Endothelial cell of umbilical vein (primary cell): ENCODE data around the gene ABCD1. TPM values are rescaled to one million over a fixed set of nuclear protein-coding genes. Genes with fewer than 3 reads are reported as not detected.

Experiments
- BruUV-seq: library from RNA; stranded (reverse); fragments of 400-500 nt; replicated peaks from 2 replicates; lab custom pipeline; 2021; lab: Mats Ljungman, UMichigan
- CTCF ChIA-PET: fragments of 300-600, 350-600 bp; sonication (Branson Sonifier 250); formaldehyde crosslinking; loops from one replicate; lab custom pipeline; 2021; ENCODE audit warnings: antibody characterized with exemption, inconsistent platforms; lab: Charles Lee
- POLR2A ChIA-PET: fragments of 300-600, 350-600 bp; sonication (Branson Sonifier 250); formaldehyde crosslinking; loops from one replicate; lab custom pipeline; 2021; ENCODE audit warnings: antibody characterized with exemption, inconsistent platforms; lab: Charles Lee
- DNase-seq: peaks from one replicate; pipeline ENCODE4 v3.0.0-alpha.2; 2011; ENCODE audit warnings: low read depth, low spot score
- FAIRE-seq: peaks from 2 replicates; lab custom pipeline; 2011; peaks lifted over from hg19 to GRCh38; lab: Jason Lieb, UNC
- H2AFZ ChIP-seq: 2 replicates; pipeline ENCODE4 v1.6.0; 2012; ENCODE audit warnings: low read depth, low read length, control low read depth, inconsistent platforms
- H3K27ac ChIP-seq: 2 replicates; pipeline ENCODE4 v1.5.1; 2011; ENCODE audit warnings: low read depth, mild to moderate bottlenecking, control low read depth, low read length, moderate library complexity; ENCODE audit not compliant: insufficient read depth
- H3K27me3 ChIP-seq, 2 experiments: 2 replicates each; pipeline versions ENCODE4 v1.6.0 to v1.6.1; 2011; ENCODE audit warnings: low read length in 2 of 2, mixed read lengths in 1 of 2; ENCODE audit not compliant: control insufficient read depth in 2 of 2, insufficient read depth in 2 of 2
- H3K36me3 ChIP-seq, 2 experiments: 2 replicates in 1 of 2; 3 replicates in 1 of 2; pipeline ENCODE4 v1.5.1; 2011; ENCODE audit warnings: low read length in 2 of 2, mild to moderate bottlenecking in 1 of 2, moderate library complexity in 1 of 2; ENCODE audit not compliant: control insufficient read depth in 2 of 2, insufficient read depth in 2 of 2; ENCODE audit errors: extremely low read depth in 1 of 2
- H3K4me1 ChIP-seq: 3 replicates; pipeline ENCODE4 v1.5.1; 2011; ENCODE audit warnings: mild to moderate bottlenecking, low read length; ENCODE audit not compliant: control insufficient read depth, insufficient read depth; ENCODE audit errors: extremely low read depth
- H3K4me2 ChIP-seq: 2 replicates; pipeline ENCODE4 v1.6.1; 2011; ENCODE audit warnings: low read length, control low read depth, mixed read lengths; ENCODE audit not compliant: insufficient read depth
- H3K4me3 ChIP-seq, 3 experiments: fragments of 200-600 bp in 1 of 3; sonication (generic), shearing (Covaris generic) in 1 of 3; replicated peaks in 1 of 3; 2 replicates each; pipeline ENCODE4 v1.5.1; 2011 to 2016; ENCODE audit warnings: control low read depth in 3 of 3, low read length in 3 of 3, mild to moderate bottlenecking in 2 of 3, inconsistent platforms in 1 of 3, low read depth in 1 of 3, moderate library complexity in 1 of 3; ENCODE audit not compliant: insufficient read depth in 1 of 3
- H3K79me2 ChIP-seq: 2 replicates; pipeline ENCODE4 v1.6.0; 2012; ENCODE audit warnings: low read length, inconsistent platforms; ENCODE audit not compliant: control insufficient read depth, insufficient read depth
- H3K9ac ChIP-seq: replicated peaks from 2 replicates; pipeline ENCODE3; 2011; ENCODE audit warnings: low read length, control low read depth; ENCODE audit not compliant: insufficient read depth; ENCODE audit errors: extremely low read depth
- H3K9me1 ChIP-seq: replicated peaks from 3 replicates; pipeline ENCODE4 v1.6.0; 2011; ENCODE audit warnings: mild to moderate bottlenecking, low read length; ENCODE audit not compliant: control insufficient read depth, insufficient read depth; ENCODE audit errors: extremely low read depth
- H3K9me3 ChIP-seq: replicated peaks from 2 replicates; pipeline ENCODE4 v1.5.1; 2012; ENCODE audit warnings: low read length, inconsistent platforms; ENCODE audit not compliant: control insufficient read depth, insufficient read depth
- H4K20me1 ChIP-seq: replicated peaks from 2 replicates; pipeline ENCODE3; 2011; ENCODE audit warnings: mild to moderate bottlenecking, low read length; ENCODE audit not compliant: control insufficient read depth, insufficient read depth; ENCODE audit errors: extremely low read depth
- EZH2 ChIP-seq: IDR thresholded peaks from 2 replicates; pipeline ENCODE4 v1.6.1; 2012; ENCODE audit warnings: borderline replicate concordance, low read depth, mild to moderate bottlenecking, moderate library complexity, low read length, inconsistent platforms; ENCODE audit not compliant: severe bottlenecking
- FOS ChIP-seq: IDR thresholded peaks from 2 replicates; pipeline ENCODE4 v1.6.1; 2011; ENCODE audit warnings: mild to moderate bottlenecking, low read length, moderate library complexity, borderline replicate concordance; ENCODE audit not compliant: insufficient read depth
- GATA2 ChIP-seq: IDR thresholded peaks from 2 replicates; pipeline ENCODE4 v1.7.0; 2011; ENCODE audit warnings: low read depth, mild to moderate bottlenecking, moderate library complexity, mixed read lengths, low read length; ENCODE audit not compliant: insufficient read length, insufficient read depth
- JUN ChIP-seq: IDR thresholded peaks from 2 replicates; pipeline ENCODE4 v1.6.1; 2011; ENCODE audit warnings: borderline replicate concordance, low read depth; ENCODE audit not compliant: insufficient read length, insufficient read depth
- MYC ChIP-seq: IDR thresholded peaks from one replicate; pipeline ENCODE4 v1.6.1; 2011; ENCODE audit warnings: mild to moderate bottlenecking, low read depth, low read length
- POLR2A ChIP-seq: IDR thresholded peaks from 2 replicates; pipeline ENCODE4 v1.6.1; 2012; ENCODE audit warnings: low read depth, mild to moderate bottlenecking, control low read depth, low read length
- POLR2AphosphoS5 ChIP-seq: IDR thresholded peaks from 2 replicates; pipeline ENCODE4 v1.6.1; 2012; ENCODE audit warnings: low read depth, mild to moderate bottlenecking, control low read depth, low read length, moderate library complexity; ENCODE audit not compliant: insufficient read depth
- dilution Hi-C: fragments of 300-500 bp; cut with MboI; formaldehyde crosslinking; loops from one replicate; pipeline ENCODE4 v1.15.0; 2019; ENCODE audit warnings: low sequenced_read_pairs; ENCODE audit not compliant: extremely low pct_ligation_motif_present
- intact Hi-C: fragments of 100-400 bp; cut with micrococcal nuclease; formaldehyde crosslinking; loops from one replicate; pipeline ENCODE4 v1.10.0; 2022
- polyA plus RNA-seq, 4 experiments: library from polyadenylated mRNA; depleted of rRNA in 3 of 4; stranded (reverse) in 3 of 4; unstranded in 1 of 4; fragments of >200 nt; gene quantifications; 2 replicates each; pipeline versions ENCODE4 v1.2.1 to v1.2.3, GENCODE V29; 2011 to 2012; ENCODE audit warnings: missing spikeins in 1 of 4
- total RNA-seq: library from RNA; stranded (reverse); gene quantifications from 2 replicates; pipeline ENCODE4 v1.2.3, GENCODE V29; 2021
- TF ChIP-seq, protein P1 (sequence below): IDR thresholded peaks from 2 replicates; pipeline ENCODE4 v1.6.1; 2011; ENCODE audit not compliant: insufficient read depth, insufficient read length
- TF ChIP-seq, protein P2 (sequence below), 2 donors: IDR thresholded peaks; 1 replicate in 1 of 2; 2 replicates in 1 of 2; pipeline ENCODE4 v1.5.1; 2011; ENCODE audit warnings: low read length in 2 of 2, mild to moderate bottlenecking in 2 of 2, moderate library complexity in 2 of 2, control low read depth in 1 of 2, inconsistent platforms in 1 of 2, low read depth in 1 of 2; ENCODE audit not compliant: insufficient read depth in 1 of 2; ENCODE audit errors: extremely low read depth in 1 of 2

The ABCD1 gene
- total and polyA plus RNA-seq, 2 donors (not counting 3 experiments of a cell fraction or from before 2014, with no cell fraction given) = 9.1 to 12.9 TPM

DNA sequence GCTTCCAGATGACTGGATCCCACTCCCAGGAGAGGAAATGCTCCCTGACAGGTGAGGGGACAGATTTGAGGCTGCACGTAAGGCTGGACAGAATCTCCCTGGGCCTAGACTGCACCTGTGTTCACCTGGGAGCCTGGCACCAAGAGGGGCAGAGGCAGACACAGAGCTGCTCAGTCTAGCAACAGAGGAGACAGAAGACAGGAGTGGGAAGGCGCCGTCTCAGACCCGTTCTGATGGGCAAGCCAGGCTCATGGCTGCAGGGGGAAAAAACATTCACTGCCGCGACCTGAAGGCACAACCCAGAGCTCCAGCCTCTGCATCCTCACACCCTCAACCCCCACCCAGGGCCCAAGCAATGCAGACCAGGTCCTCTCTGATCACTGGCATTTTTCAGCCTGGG, 17.2 kb upstream of the ABCD1 start:
- intact Hi-C loops (no loop called here), dilution Hi-C loops (no loop called here)
- peaks cover 14% of the 10 kb centered on the region for H3K4me1 ChIP-seq
- no peaks in the 10 kb centered on the region for H4K20me1 ChIP-seq
- peaks cover 2 to 17% of the 10 kb centered on the region in 2 experiments for H3K36me3 ChIP-seq
- no peak overlapping the region for H2AFZ ChIP-seq
- ChIA-PET POLR2A (no interaction called here), CTCF (interaction anchor here (1.5 to 2.9 kb wide), 6 partner anchors 9 to 168 kb away, joined by 4 to 30 read pairs (median 10); partner anchors contain the start of gene SLC6A8)
- no peak overlapping the region for H3K4me3 ChIP-seq
- FAIRE-seq = no peak
- no peaks in the 10 kb centered on the region for H3K9me1 ChIP-seq
- BruUV-seq = no TSS peak
- no peaks in the 10 kb centered on the region for H3K27me3 ChIP-seq
- TF ChIP-seq GATA2 = no peak
- no peak for TF ChIP-seq POLR2AphosphoS5
- no peak for TF ChIP-seq EZH2
- no peak for TF ChIP-seq JUN
- TF ChIP-seq FOS = no peak
- no peak for TF ChIP-seq POLR2A
- TF ChIP-seq MYC = no peak
- TF ChIP-seq, protein P1, sequence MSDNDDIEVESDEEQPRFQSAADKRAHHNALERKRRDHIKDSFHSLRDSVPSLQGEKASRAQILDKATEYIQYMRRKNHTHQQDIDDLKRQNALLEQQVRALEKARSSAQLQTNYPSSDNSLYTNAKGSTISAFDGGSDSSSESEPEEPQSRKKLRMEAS = no peak
- TF ChIP-seq, protein P2, sequence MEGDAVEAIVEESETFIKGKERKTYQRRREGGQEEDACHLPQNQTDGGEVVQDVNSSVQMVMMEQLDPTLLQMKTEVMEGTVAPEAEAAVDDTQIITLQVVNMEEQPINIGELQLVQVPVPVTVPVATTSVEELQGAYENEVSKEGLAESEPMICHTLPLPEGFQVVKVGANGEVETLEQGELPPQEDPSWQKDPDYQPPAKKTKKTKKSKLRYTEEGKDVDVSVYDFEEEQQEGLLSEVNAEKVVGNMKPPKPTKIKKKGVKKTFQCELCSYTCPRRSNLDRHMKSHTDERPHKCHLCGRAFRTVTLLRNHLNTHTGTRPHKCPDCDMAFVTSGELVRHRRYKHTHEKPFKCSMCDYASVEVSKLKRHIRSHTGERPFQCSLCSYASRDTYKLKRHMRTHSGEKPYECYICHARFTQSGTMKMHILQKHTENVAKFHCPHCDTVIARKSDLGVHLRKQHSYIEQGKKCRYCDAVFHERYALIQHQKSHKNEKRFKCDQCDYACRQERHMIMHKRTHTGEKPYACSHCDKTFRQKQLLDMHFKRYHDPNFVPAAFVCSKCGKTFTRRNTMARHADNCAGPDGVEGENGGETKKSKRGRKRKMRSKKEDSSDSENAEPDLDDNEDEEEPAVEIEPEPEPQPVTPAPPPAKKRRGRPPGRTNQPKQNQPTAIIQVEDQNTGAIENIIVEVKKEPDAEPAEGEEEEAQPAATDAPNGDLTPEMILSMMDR (IDR thresholded peaks at IDR 0.05; ENCODE audit: extremely low read depth in 1 of 2, insufficient read depth in 1 of 2, low read depth in 1 of 2, low read length in 2 of 2) = no peak
- H3K9me3 ChIP-seq = no peaks in the 10 kb centered on the region
- H3K79me2 ChIP-seq = peaks cover 11% of the 10 kb centered on the region
- no peak for DNase-seq
- no peak overlapping the region for H3K27ac ChIP-seq
- no peak overlapping the region for H3K4me2 ChIP-seq
- no peak overlapping the region for H3K9ac ChIP-seq
